ENCODE measurements around the gene LYRM2. TPM values are rescaled to one million over a fixed set of nuclear protein-coding genes. Genes with fewer than 3 reads are reported as not detected.
A peak's percentile ranks its signal among the peaks of the same experiment; 100 is the strongest.

Gene LYRM2
- total and polyA plus RNA-seq, 5 donors from 2014 or later, result 21.8 to 81.4 (median 65.5) TPM

DNA sequence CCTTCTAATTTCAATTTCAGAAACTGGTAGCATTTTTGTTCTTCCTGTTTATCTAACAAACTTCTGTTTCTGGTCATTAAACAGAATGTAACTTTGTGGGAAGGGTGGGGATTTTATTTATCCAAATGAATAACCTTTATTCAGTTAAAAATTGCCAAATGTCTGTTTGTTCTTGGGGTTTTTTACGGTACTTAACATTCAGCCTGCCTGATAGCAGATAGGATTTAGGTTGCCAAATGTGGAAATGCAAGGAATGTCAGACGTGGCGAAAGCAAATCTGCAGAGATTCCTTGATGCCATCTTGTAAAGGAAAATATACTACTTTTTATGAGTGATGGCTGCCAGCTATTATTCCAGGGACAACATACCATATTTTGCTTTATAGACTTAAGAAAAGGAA, 95.7 kb downstream of the LYRM2 start:
- Mint-ChIP-seq H3K4me1 (no peaks in the 10 kb centered on the region), H3K27ac (no peak overlapping the region), H3K27me3 (peaks cover 4% of the 10 kb centered on the region), H3K4me3 (no peak overlapping the region), H3K36me3 (no peaks in the 10 kb centered on the region), H3K9me3 (no peaks in the 10 kb centered on the region)
- Histone ChIP-seq H3K27ac (ENCODE audit: insufficient read depth, low read length, poor library complexity, severe bottlenecking) (no peak overlapping the region), H3K4me1 (ENCODE audit: control insufficient read depth, insufficient read depth, low read length, poor library complexity, severe bottlenecking) (no peaks in the 10 kb centered on the region), H3K4me3 (ENCODE audit: low read depth, low read length) (no peak overlapping the region), H3K27me3 (ENCODE audit: control insufficient read depth, insufficient read depth, low read length) (no peaks in the 10 kb centered on the region), H3K9me3 (ENCODE audit: control insufficient read depth in 2 of 2, low read length in 2 of 2) (no peaks in the 10 kb centered on the region), H3K36me3 (ENCODE audit: control insufficient read depth, insufficient read depth, low read length) (no peaks in the 10 kb centered on the region)
- no peak for DNase-seq
- ATAC-seq (ENCODE audit: low read depth in 2 of 2), result no peak

DNA sequence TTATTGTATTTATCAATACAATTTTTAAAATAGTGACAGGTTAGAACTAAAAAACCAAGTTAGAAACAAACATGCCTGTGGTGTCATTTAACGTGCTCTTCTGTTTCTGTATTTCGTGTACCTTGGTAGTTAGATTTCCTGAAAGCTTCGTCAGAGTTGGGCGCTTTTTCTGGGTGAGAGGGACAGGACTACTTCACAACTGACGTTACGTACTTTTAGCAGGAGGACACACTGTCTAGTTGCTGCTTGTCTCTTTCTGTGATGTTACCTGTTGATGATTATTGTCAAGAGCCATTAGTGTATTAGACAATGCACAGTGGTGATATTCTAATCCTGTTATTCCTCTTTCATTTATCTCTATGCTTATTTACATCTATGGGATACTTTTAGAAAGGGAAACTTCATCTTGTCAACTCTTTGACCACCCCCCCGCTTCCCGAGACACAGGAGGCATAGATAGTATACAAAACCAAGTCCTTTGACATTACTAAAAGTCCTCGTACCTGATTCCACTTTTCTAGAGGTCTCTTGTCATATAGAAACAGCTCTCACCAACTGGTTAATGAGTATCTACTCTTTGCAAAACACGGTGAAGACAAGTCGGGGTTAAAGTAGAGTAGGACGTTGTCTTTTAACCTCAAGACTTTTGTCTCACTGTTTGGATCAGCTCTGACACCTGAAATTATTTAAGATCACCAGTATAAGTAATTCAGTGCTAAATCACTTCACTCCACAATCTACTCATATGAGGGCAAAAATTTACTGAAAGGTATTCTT, 96.3 kb downstream of the LYRM2 start:
- ATAC-seq (ENCODE audit: low read depth in 2 of 2), result no peak

DNA sequence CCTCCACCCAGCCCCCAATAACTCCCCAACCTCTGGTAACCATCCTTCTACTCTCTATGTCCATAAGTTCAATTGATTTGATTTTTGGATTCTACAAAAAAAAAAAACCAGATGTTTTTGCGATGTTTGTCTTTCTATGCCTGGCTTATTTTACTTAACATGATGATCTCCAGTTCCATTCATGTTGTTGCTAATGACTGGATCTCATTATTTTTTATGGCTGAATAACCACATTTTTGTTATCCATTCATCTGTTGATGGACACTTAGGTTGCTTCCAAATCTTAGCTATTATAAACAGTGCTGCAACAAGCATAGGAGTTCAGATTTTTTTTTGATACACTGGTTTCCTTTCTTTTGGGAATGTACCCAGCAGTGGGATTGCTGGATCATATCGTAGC, 98.8 kb downstream of the LYRM2 start:
- Histone ChIP-seq H3K4me1 (ENCODE audit: control insufficient read depth, insufficient read depth, low read length, poor library complexity, severe bottlenecking) (no peaks in the 10 kb centered on the region), H3K36me3 (ENCODE audit: control insufficient read depth, insufficient read depth, low read length) (no peaks in the 10 kb centered on the region), H3K9me3 (ENCODE audit: control insufficient read depth in 2 of 2, low read length in 2 of 2) (no peaks in the 10 kb centered on the region), H3K27me3 (ENCODE audit: control insufficient read depth, insufficient read depth, low read length) (no peaks in the 10 kb centered on the region), H3K4me3 (ENCODE audit: low read depth, low read length) (no peak overlapping the region), H3K27ac (ENCODE audit: insufficient read depth, low read length, poor library complexity, severe bottlenecking) (no peak overlapping the region)
- Mint-ChIP-seq H3K4me3 (no peak overlapping the region), H3K9me3 (no peaks in the 10 kb centered on the region), H3K27ac (peak overlapping the region in 1 of 3 donors; percentile 14), H3K36me3 (no peaks in the 10 kb centered on the region), H3K4me1 (no peaks in the 10 kb centered on the region), H3K27me3 (peaks cover 4% of the 10 kb centered on the region)
- no peak for ATAC-seq (ENCODE audit: low read depth in 2 of 2)
- DNase-seq, result no peak

More for the DNA sequence above, 96.3 kb downstream of the LYRM2 start:
- DNase-seq, result no peak
- Mint-ChIP-seq H3K4me3 (no peak overlapping the region), H3K27ac (no peak overlapping the region), H3K9me3 (no peaks in the 10 kb centered on the region), H3K36me3 (no peaks in the 10 kb centered on the region), H3K4me1 (no peaks in the 10 kb centered on the region), H3K27me3 (peaks cover 4% of the 10 kb centered on the region)
- Histone ChIP-seq H3K27ac (ENCODE audit: insufficient read depth, low read length, poor library complexity, severe bottlenecking) (no peak overlapping the region), H3K4me3 (ENCODE audit: low read depth, low read length) (no peak overlapping the region), H3K9me3 (ENCODE audit: control insufficient read depth in 2 of 2, low read length in 2 of 2) (no peaks in the 10 kb centered on the region), H3K36me3 (ENCODE audit: control insufficient read depth, insufficient read depth, low read length) (no peaks in the 10 kb centered on the region), H3K27me3 (ENCODE audit: control insufficient read depth, insufficient read depth, low read length) (no peaks in the 10 kb centered on the region), H3K4me1 (ENCODE audit: control insufficient read depth, insufficient read depth, low read length, poor library complexity, severe bottlenecking) (no peaks in the 10 kb centered on the region)

DNA sequence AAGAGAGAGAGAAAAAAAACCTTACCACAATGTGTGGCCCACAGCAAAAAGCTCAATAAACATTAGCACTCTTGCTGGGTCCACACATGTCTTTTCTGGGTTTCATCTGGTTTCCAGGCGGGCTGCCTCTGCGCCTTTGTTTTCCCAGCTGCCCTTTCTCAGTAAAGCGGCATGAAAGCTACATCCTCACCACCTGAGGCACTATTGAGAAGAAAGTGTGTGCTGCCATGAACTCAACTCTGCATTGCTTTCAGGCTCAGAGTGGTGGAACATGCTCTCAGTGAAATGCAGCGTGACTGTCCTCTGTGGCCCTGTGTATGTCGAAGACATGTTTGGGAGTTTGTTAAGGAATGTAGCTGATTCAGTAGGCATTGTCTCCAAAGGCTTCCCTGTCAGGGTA, 102.3 kb downstream of the LYRM2 start:
- Mint-ChIP-seq H3K27me3 (peaks cover 15% of the 10 kb centered on the region), H3K9me3 (no peaks in the 10 kb centered on the region), H3K36me3 (peaks cover 10% of the 10 kb centered on the region), H3K4me3 (no peak overlapping the region), H3K27ac (peak overlapping the region in 1 of 3 donors; percentile 56), H3K4me1 (no peaks in the 10 kb centered on the region)
- Histone ChIP-seq H3K27ac (ENCODE audit: insufficient read depth, low read length, poor library complexity, severe bottlenecking) (no peak overlapping the region), H3K36me3 (ENCODE audit: control insufficient read depth, insufficient read depth, low read length) (no peaks in the 10 kb centered on the region), H3K27me3 (ENCODE audit: control insufficient read depth, insufficient read depth, low read length) (peaks cover 2% of the 10 kb centered on the region), H3K4me1 (ENCODE audit: control insufficient read depth, insufficient read depth, low read length, poor library complexity, severe bottlenecking) (no peaks in the 10 kb centered on the region), H3K4me3 (ENCODE audit: low read depth, low read length) (no peak overlapping the region), H3K9me3 (ENCODE audit: control insufficient read depth in 2 of 2, low read length in 2 of 2) (no peaks in the 10 kb centered on the region)
- no peak for DNase-seq
- no peak for ATAC-seq (ENCODE audit: low read depth in 2 of 2)

DNA sequence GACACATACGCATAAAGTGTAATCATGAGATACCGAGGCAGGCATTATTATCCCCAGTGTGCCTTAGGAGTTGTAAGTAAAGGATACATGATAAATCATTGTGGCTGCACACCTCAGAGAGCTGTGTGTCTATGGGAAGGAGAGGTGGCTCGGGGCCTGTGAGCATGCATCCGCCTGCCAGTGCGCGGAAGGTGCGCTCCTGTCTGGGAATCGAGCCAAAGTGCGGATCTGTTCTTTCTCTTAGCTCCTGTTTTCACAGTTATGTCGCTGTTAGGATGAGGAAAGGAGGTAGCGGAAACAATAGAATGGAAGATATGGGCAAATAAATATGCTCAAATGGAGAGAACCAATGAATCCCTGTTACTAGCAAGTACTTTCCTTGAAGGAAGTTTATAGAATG, 107.6 kb downstream of the LYRM2 start:
- no peak for ATAC-seq (ENCODE audit: low read depth in 2 of 2)
- Histone ChIP-seq H3K9me3 (ENCODE audit: control insufficient read depth in 2 of 2, low read length in 2 of 2) (no peaks in the 10 kb centered on the region), H3K36me3 (ENCODE audit: control insufficient read depth, insufficient read depth, low read length) (no peaks in the 10 kb centered on the region), H3K27me3 (ENCODE audit: control insufficient read depth, insufficient read depth, low read length) (peaks cover 2% of the 10 kb centered on the region), H3K4me3 (ENCODE audit: low read depth, low read length) (no peak overlapping the region), H3K4me1 (ENCODE audit: control insufficient read depth, insufficient read depth, low read length, poor library complexity, severe bottlenecking) (no peaks in the 10 kb centered on the region), H3K27ac (ENCODE audit: insufficient read depth, low read length, poor library complexity, severe bottlenecking) (no peak overlapping the region)
- Mint-ChIP-seq H3K36me3 (peaks cover 14% of the 10 kb centered on the region), H3K4me1 (peaks cover 0 to 16% (median 5%) of the 10 kb centered on the region in 4 donors), H3K4me3 (no peak overlapping the region), H3K27ac (no peak overlapping the region), H3K27me3 (peaks cover 11% of the 10 kb centered on the region), H3K9me3 (peaks cover 0 to 2% (median 0%) of the 10 kb centered on the region in 7 donors)
- no peak for DNase-seq

DNA sequence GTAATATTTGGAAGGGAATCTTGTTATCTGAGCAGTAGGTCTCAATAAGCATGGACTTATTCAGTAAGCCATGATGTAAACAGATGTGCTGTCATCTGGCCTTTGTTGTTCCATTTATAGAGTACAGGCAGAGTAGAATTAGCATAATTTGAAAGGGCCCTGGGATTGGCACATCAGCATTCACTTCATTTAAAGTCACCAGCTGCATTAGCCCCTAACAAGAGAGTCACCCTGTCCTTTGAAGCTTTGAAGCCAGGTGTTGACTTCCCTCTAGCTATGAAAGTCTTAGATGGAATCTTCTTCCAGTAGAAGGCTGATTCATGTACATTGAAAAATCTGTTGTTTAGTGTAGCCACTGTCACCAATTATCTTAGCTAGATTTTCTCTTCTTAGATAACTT, 109.7 kb downstream of the LYRM2 start:
- Histone ChIP-seq H3K27ac (ENCODE audit: insufficient read depth, low read length, poor library complexity, severe bottlenecking) (no peak overlapping the region), H3K9me3 (ENCODE audit: control insufficient read depth in 2 of 2, low read length in 2 of 2) (no peaks in the 10 kb centered on the region), H3K27me3 (ENCODE audit: control insufficient read depth, insufficient read depth, low read length) (peaks cover 2% of the 10 kb centered on the region), H3K4me1 (ENCODE audit: control insufficient read depth, insufficient read depth, low read length, poor library complexity, severe bottlenecking) (no peaks in the 10 kb centered on the region), H3K4me3 (ENCODE audit: low read depth, low read length) (no peak overlapping the region), H3K36me3 (ENCODE audit: control insufficient read depth, insufficient read depth, low read length) (no peaks in the 10 kb centered on the region)
- Mint-ChIP-seq H3K27me3 (peaks cover 11% of the 10 kb centered on the region), H3K27ac (peak overlapping the region in 1 of 3 donors; percentile 4), H3K4me1 (peaks cover 0 to 16% (median 5%) of the 10 kb centered on the region in 4 donors), H3K9me3 (peaks cover 0 to 2% (median 0%) of the 10 kb centered on the region in 7 donors), H3K4me3 (no peak overlapping the region), H3K36me3 (peaks cover 14% of the 10 kb centered on the region)
- DNase-seq (no peak), ATAC-seq (ENCODE audit: low read depth in 2 of 2) (no peak)

DNA sequence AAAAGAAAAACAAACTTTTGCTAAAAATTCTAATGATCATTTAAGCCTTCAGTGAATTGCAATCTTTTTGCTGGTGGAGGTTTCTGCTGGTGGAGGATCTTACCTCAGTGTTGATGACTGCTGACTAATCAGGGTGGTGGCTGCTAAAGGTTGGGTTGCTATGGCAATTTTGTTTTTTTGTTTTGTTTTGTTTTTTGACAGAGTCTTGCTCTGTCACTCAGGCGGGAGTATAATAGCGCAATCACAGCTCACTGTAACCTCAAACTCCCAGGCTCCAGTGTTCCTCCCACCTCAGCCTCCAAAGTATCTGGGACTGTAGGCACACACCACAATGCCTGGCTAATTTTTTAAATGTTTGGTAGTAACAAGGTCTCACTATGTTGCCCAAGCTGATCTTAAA, 110.9 kb downstream of the LYRM2 start:
- peaks cover 14% of the 10 kb centered on the region for H3K36me3 Mint-ChIP-seq
- ATAC-seq (ENCODE audit: low read depth in 2 of 2), result peak; percentile 66 to 74
- DNase-seq, result peak in 2 of 3 donors; percentile 27 to 64
- Histone ChIP-seq H3K9me3 (ENCODE audit: control insufficient read depth in 2 of 2, low read length in 2 of 2) (no peaks in the 10 kb centered on the region), H3K4me1 (ENCODE audit: control insufficient read depth, insufficient read depth, low read length, poor library complexity, severe bottlenecking) (no peaks in the 10 kb centered on the region), H3K36me3 (ENCODE audit: control insufficient read depth, insufficient read depth, low read length) (no peaks in the 10 kb centered on the region), H3K4me3 (ENCODE audit: low read depth, low read length) (no peak overlapping the region), H3K27ac (ENCODE audit: insufficient read depth, low read length, poor library complexity, severe bottlenecking) (peak overlapping the region; percentile 43), H3K27me3 (ENCODE audit: control insufficient read depth, insufficient read depth, low read length) (peaks cover 2% of the 10 kb centered on the region)
- peaks cover 11% of the 10 kb centered on the region for H3K27me3 Mint-ChIP-seq
- H3K27ac Mint-ChIP-seq, result peak overlapping the region in 2 of 3 donors; percentile 7 to 39
- H3K9me3 Mint-ChIP-seq, result peaks cover 0 to 2% (median 0%) of the 10 kb centered on the region in 7 donors
- H3K4me1 Mint-ChIP-seq, result peaks cover 0 to 16% (median 5%) of the 10 kb centered on the region in 4 donors
- H3K4me3 Mint-ChIP-seq, result peak overlapping the region in 2 of 4 donors; percentile 2 to 44

DNA sequence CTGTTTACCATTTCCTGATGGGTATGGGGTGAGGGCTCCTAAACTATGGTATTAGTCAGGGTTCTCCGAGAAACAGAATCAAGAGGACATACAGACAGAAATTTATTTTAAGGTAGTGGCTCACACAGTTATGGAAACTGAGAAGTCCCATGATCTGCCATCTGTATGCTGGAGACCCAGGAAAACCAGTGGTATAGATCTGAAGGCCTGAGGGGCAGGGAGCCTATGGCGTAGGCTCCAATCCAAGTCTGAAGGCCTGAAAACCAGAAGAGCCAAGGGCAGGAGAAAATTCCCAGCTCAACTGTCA, 112.0 kb downstream of the LYRM2 start:
- DNase-seq, result no peak
- peaks cover 2% of the 10 kb centered on the region for H3K27me3 Mint-ChIP-seq
- ATAC-seq (ENCODE audit: low read depth in 2 of 2), result no peak
- Histone ChIP-seq H3K4me3 (ENCODE audit: low read depth, low read length) (no peak overlapping the region), H3K36me3 (ENCODE audit: control insufficient read depth, insufficient read depth, low read length) (no peaks in the 10 kb centered on the region), H3K4me1 (ENCODE audit: control insufficient read depth, insufficient read depth, low read length, poor library complexity, severe bottlenecking) (no peaks in the 10 kb centered on the region), H3K27me3 (ENCODE audit: control insufficient read depth, insufficient read depth, low read length) (no peaks in the 10 kb centered on the region), H3K27ac (ENCODE audit: insufficient read depth, low read length, poor library complexity, severe bottlenecking) (no peak overlapping the region), H3K9me3 (ENCODE audit: control insufficient read depth in 2 of 2, low read length in 2 of 2) (no peaks in the 10 kb centered on the region)
- H3K4me3 Mint-ChIP-seq, result no peak overlapping the region
- peaks cover 0 to 2% (median 0%) of the 10 kb centered on the region in 7 donors for H3K9me3 Mint-ChIP-seq
- H3K4me1 Mint-ChIP-seq, result peaks cover 0 to 16% (median 5%) of the 10 kb centered on the region in 4 donors
- H3K27ac Mint-ChIP-seq, result peak overlapping the region in 1 of 3 donors; percentile 62
- H3K36me3 Mint-ChIP-seq, result peaks cover 7% of the 10 kb centered on the region

All from CD4-positive, CD25-positive, alpha-beta regulatory T cell (primary cell).